PC-9 (cell line): Measurements from ENCODE around the gene TULP4.

Source experiments
- CTCF ChIP-seq: fragments of 200-600 bp; sonication (generic); conservative IDR thresholded peaks from 2 replicates; pipeline ENCODE4 v1.6.1; 2017; ENCODE audit warnings: mixed run types, antibody characterized with exemption, mild to moderate bottlenecking, moderate library complexity
- EZH2 ChIP-seq: fragments of 200-600 bp; sonication (generic); IDR thresholded peaks from 2 replicates; pipeline ENCODE4 v1.8.0; 2017; ENCODE audit warnings: antibody characterized with exemption, low read depth

DNA sequence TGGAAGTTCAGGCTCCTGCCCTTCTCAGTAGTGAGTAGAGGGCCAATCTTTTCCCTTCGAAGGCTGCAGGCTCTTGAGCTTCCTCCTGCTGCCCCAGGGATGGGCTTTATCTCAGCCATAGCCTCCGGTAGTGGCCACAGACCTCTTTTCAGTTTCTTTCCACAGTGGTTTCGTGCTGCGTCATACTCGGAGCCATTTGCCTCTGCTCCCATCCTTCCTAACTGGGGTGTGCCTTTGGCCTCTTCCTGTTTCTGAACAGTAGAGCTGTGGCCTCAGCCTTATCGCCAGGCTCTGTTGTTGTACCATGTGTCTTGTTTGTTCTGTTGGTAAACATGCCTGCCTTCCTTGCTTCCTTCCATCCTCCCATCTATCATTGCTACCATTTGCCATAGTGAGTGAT lies 54.1 kb downstream of the TULP4 start:
- no peak for TF ChIP-seq CTCF
- TF ChIP-seq EZH2: no peak
